Superior temporal gyrus (tissue), 1 donor: ENCODE data around the gene BCL6B.
"Not testable (repeated sequence)": the region's sequence is repeated elsewhere in the genome, so short reads cannot be mapped to it uniquely, and the experiment has no call there.

Experiments used
- DNase-seq: peaks from one replicate; pipeline ENCODE4 v3.0.0-alpha.2; 2016; ENCODE audit errors: extremely low spot score

Gene BCL6B

DNA sequence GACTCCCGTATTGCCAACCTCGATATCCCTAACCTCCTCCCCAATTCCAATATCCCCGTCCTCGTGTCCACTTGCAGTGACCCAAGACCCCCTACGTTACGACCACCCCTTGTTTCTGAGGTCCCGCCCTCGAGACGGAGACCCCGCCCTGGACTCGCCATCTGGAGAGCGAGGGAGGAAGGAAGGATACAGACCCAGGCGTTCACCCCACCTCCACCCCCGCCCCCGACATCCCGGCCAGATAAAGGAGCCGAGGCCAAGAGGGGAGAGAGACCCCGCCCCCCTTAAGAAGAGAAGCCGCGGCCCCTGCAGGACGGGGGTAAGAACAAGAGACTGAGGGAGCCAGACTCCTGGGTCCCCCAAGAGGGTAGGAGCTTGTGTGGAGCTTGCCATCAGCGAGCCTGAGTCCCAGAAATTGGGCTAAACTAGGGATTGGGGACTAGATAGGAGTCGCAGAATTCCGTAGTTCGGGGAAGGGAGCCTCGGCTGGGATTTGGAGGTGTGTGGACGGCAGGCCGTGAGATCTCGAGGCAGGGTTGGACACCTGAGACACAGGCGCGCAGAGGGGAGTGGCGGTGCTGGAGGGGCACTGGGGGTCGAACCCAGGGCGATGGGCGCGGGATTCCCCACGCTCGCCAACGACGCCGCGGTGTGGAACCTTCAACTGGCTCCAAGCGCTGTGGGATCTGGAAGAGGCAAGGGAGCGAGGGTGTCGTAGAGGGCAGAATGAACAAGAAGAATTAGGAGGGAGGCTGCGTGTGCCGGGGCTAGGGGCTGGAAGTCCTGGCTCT lies at the start of gene BCL6B:
BCL6B (plus strand) TSS at position 270 of the 791 bp plus-strand sequence. CDS start 622 bp downstream, outside the sequence.
- no peak for DNase-seq

GRCh38 chr17:6979440-6979839 lies 43.4 kb upstream of the BCL6B start:
- not testable (repeated sequence) for DNase-seq

- no peak for DNase-seq
Observed at GRCh38 chr17:6981426-6981825, 41.4 kb upstream of the BCL6B start.

GRCh38 chr17:6985266-6985665 lies 37.6 kb upstream of the BCL6B start:
- no peak for DNase-seq

DNA sequence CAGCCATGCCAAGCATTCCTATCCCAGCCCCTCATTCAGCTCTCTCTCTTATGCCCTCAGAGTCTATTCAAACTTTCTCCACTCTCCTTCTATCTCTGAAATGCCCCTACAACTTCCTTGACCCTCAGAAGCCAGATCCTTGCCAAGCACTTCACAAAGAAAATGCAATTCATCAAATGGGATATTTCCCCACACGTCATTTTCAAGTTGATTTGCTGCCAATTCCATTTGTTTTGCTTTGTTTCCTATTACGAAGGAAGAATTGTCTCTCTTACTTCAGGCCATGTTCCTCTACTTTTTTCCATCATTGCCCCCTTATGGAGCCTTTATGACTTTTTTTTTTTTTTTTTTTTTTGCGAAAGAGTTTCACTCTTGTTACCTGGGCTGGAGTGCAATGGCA lies 36.2 kb upstream of the BCL6B start:
- DNase-seq, result no peak

DNA sequence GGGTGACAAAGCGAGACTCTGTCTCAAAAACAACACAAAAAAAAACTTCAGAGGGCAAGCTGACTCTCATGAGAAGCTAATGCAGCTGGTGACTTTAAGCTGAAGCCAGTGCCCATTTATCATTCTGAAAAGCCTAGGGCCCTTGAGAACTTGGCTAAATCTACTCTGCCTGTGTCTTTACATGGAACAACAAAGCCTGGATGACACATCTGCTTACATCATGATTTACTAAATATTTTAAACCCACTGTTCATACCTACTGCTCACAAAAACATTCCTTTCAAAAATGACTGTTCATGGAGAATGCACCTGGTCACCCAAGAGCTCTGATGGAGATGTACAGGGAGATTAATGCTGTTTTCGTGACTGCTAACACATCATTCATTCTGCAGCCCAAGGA lies 33.1 kb upstream of the BCL6B start:
- no peak for DNase-seq

GRCh38 chr17:6993613-6994056 lies 29.2 kb upstream of the BCL6B start:
- DNase-seq, result not testable (repeated sequence)

GRCh38 chr17:6994118-6994598 lies 28.7 kb upstream of the BCL6B start:
- peak; percentile 19 for DNase-seq

- DNase-seq, result no peak
Observed at GRCh38 chr17:6994666-6995256, 28.1 kb upstream of the BCL6B start.

DNA sequence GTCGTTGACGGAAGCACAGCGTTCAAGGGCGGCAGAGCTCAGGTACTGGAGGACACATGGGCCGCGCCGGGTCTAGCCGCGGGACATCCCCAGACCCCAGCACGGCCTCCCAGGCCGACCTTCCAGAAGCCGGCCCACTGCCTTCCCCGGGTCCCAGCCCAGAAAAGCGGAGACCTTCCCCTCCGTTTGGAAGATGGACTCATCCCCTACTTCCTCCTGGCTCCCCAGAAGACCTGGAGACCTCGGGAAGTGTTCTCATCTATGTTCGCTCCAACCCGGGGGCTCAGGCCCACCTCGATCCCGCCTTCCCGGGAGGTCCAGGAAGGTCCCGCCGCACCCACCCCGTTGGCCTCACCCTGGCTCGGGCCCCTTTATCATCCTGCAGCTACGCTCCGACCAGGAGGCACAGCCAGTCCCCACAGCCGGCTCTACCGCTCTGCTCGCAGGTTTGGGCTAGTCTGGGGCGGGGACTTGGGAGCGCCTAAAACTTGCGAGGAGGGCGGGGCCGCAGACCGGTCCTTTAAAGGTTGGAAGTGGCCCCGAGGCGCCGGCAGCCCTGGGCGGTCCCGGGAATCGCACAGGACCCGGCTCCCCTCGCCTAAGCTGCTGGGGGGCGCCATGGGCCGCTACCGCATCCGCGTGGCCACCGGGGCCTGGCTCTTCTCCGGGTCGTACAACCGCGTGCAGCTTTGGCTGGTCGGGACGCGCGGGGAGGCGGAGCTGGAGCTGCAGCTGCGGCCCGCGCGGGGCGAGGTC lies 27.2 kb upstream of the BCL6B start, which contains the start of gene ALOX12:
ALOX12 (plus strand) TSS at position 550 of the 756 bp plus-strand sequence; CDS start at position 619, 69 bp downstream.
- no peak for DNase-seq

DNA sequence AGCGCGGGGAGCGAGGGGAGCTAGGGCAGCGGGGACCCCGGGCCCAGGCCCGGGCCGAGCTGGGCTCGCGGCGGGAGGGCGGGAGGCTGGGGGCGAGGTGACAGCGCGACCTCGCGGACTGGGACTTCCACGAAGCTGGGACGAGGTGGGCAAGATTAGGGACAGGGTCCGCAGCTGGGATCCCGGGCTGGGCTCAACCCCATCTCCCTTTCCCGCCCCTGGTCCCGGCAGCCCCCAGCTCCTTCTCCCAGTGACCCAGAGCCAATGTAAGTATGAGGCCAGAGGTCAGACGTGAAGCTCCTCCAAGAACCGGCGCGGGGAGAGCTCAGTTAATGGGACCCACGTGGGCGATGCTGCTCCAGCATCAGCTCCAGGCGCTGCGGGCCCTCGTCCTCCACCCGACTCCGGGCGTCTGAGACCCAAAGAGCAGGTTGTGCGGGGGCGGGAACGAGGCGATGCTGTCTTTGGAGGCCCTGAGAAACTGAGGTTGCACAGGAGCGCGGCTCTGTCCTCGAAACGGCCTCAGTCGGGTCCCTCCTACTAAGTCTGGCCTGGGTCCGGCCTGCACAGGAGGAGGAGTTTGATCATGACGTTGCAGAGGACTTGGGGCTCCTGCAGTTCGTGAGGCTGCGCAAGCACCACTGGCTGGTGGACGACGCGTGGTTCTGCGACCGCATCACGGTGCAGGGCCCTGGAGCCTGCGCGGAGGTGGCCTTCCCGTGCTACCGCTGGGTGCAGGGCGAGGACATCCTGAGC lies 26.4 kb upstream of the BCL6B start:
- DNase-seq, result no peak

GRCh38 chr17:6997171-6997570 lies 25.7 kb upstream of the BCL6B start:
- DNase-seq, result no peak

DNA sequence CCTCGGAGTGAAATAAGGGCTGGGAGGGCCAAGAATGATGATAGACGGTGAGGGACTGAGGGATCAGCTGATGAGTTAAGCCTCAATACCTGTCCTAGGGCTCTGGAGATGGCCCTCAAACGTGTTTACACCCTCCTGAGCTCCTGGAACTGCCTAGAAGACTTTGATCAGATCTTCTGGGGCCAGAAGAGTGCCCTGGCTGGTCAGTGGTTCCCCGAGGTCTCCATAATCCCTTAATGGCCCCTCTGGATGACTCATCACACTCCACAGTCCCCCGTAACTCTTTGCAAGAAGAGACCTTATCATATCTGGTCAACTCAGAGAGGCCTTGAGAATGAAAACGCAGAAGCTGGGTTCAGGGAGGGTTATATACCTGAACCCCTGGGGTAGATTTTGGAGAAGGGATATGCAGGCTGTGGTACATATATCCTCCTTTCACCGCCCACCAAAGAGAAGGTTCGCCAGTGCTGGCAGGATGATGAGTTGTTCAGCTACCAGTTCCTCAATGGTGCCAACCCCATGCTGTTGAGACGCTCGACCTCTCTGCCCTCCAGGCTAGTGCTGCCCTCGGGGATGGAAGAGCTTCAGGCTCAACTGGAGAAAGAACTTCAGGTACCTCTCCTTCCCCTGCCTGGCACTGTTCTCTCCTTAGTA lies 23.9 kb upstream of the BCL6B start:
- no peak for DNase-seq

DNA sequence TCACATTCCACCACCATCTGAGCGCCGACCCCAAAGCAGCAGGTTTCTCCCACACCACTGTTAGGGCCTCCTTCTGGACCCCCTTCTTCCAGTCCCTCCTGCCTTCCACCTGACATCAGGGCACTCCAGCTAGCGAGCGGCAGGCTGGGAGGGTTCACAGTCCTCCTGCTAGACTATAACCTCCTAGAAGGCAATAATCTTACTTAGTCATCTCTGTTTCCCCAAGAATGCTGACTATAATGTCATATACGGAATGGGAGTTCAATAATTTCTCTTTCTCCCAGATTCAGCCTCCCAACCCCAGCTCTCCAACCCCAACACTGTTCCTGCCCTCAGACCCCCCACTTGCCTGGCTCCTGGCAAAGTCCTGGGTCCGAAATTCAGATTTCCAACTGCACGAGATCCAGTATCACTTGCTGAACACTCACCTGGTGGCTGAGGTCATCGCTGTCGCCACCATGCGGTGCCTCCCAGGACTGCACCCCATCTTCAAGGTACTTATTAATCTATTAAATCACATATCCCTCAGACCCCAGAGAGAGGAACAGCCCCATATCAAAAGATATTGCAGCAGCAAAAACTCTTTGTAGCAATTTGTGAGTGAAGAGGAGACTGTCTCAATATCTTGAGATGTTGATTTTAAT lies 21.4 kb upstream of the BCL6B start:
- DNase-seq, result no peak

DNA sequence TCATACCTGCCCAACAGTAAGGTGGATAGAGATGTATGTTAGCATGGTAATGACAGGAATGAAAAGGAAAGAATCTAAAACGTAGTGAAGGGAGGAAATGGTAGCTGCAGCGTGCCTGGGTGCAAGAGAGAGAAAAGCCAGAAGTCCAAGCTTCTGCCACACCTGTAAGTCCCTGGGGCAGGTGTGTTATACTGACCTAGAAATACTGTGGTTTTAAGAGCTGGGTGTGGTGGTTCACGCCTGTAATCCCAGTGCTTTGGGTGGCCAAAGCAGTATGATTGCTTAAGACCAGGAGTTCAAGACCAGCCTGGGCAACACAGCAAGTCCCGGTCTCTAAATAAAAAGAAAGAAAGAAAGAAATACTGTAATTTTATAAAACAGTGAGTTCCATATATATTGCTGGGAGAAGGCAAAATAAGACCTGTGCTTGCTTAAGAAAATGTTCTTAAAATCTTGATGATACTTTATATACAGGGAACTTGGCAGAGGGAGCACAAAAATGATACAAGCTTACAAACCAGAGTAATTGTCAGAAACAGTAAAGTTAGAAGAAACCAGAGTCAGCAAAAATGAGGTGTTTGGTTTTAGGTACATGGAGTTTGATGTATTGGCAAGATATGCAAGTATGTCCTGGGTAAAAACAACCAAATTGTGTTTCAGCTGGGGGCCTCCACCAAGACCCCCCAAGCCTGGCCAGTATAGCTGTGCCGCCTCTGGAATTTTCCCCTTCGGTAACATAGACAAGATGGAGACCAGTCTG lies 20.4 kb upstream of the BCL6B start:
- DNase-seq, result no peak

DNA sequence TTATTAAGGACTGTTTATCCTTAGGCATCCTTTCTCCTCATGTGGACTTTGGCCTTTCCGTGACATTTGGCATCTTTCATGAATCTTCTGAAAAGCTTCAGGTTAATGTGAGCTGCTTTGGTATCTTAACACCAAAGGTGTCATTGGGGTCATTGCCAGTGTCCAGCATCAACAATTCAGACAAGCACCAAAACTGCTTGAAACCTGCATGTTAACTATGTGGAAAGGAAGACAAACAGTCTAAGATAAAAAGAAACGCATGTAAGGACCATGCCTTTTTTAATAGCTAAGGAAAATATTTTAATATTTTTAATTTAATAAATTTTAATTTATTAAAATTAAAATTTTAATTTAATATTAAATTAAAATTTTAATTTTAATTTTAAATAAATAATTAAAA lies 19.1 kb upstream of the BCL6B start:
- DNase-seq, result no peak

DNA sequence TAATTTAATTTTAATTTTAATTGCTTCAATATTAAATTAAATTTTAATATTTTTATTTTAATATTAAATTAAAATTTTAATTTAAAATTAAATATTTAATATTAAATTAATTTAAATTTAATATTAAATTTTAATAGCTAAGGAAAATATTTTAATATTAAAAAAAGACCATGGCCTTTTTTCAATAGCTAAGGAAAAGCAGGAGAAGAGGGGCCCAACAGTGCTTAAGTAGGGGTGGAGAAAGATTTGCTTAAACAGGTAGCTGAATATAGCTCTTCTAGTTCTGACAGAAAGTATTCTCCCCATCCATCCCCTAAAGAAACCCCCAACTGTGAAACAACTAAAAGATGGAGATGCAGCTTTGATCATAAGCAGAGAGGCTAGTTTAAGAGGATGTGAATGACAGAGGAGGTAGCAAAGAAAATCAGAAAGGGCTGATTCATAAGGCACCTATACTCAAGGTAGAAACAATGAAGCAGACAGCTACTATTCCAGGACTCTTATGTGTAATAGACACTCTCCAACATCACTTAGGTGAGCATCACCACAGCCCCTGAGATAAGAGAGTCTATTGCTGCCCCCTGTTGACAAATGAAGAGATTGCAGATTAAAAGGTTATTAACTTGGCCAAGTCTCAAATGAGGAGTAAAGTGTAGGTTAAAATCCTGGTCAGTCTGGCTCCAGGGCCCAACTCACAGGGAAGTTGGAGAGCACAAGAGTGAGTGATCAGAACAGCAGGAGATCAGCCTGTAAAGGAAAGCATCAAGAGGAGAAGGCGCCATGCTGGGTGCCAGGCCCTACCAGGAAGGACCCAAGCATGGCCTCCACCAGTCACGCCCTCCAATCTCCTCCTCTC lies 18.2 kb upstream of the BCL6B start:
- peak; percentile 91 for DNase-seq

- no peak for DNase-seq
Observed at GRCh38 chr17:7005716-7006115, 17.1 kb upstream of the BCL6B start.

GRCh38 chr17:7007143-7007542 lies 15.7 kb upstream of the BCL6B start:
- DNase-seq, result no peak
